Occipital lobe (tissue), 2 donors: Measurements from ENCODE around the gene VILL. TPM values are rescaled to one million over a fixed set of nuclear protein-coding genes. Genes with fewer than 3 reads are reported as not detected.

ENCODE experiments used
- DNase-seq: peaks from one replicate; lab custom pipeline; 2025; lab: John Stamatoyannopoulos, UW
- total RNA-seq: library from RNA; depleted of rRNA; stranded (reverse); fragments of >200 nt; gene quantifications from one replicate; pipeline ENCODE4 v1.2.3, GENCODE V29; 2014

VILL gene
- total RNA-seq, 1 donor from 2014 or later: 13.6 TPM

DNA sequence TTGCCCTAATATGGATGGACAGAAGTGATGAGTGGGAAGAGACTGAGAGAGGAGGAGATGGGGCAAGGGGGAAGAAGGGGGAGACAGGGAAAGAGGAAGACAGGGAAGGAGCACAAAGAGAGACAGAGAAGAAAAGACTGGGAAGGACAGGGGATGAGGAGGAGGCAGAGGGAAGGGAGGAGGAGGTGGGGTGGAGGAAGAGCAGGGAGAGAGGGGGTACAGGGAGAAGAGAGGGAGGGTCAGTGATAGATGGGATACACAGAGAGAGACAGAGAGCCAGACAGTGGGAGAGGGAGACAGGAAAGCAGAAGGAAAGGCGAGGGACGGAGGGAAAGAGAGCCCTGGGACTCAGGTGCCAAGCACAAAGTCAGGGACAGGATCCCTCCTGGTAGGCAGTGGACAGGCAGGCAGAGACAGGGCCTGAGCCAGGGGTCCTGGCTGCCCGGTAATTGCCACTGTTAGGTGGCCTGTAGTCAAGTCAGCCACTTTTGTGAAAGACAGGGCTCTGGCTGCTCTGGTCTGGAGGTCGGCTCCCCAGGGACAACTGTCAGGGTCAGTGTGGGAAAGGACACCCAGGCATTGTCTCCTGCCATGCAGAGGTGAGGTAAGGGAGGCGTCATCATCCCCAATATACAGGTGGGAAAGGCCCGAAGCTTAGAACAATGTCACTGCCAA, 9.8 kb downstream of the VILL start:
- no peak for DNase-seq

DNA sequence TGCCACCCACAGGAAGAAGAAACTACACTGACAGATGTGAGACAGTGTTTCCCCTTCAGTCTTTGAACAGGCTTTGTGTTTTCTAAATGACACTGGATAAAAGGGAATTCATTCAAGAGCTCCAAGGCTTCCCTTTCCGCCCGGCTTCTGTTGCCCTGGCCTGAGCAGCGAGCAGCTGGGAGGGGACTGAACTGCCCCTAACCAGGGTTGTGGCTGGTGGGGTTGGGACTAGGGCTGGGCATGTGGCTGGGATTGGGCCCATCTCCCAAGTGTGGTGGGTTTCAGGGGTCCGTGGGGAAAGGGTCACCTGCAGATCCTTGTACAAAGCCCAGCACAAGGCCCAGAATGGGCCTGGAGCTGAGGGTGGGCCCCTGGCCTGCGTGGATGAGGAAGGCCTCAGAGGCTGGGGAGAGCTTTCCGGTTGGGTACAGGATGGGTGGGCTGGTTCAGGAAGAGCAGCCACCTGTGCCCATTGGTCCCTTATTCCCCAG, 10.4 kb downstream of the VILL start:
- DNase-seq: no peak

DNA sequence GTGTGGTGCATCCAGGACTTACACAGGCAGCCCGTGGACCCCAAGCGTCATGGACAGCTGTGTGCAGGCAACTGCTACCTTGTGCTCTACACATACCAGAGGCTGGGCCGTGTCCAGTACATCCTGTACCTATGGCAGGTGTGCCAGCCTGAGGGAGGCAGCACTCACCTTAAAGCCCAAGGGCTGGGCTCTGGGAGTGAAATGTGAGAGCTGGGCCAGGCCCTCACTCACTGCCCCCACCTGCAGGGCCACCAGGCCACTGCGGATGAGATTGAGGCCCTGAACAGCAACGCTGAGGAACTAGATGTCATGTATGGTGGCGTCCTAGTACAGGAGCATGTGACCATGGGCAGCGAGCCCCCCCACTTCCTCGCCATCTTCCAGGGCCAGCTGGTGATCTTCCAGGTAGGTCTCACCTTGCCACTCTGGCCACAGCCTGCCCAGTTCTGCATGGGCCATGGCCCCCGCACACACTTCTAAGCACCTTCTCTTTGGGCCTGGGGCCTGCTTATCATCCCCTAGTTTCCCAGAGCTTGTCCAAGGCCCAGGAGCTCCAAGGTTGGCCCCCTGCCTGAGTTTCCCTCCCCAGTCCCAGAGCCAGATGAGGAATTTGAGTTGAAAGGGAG, 11.0 kb downstream of the VILL start:
- DNase-seq: no peak

DNA sequence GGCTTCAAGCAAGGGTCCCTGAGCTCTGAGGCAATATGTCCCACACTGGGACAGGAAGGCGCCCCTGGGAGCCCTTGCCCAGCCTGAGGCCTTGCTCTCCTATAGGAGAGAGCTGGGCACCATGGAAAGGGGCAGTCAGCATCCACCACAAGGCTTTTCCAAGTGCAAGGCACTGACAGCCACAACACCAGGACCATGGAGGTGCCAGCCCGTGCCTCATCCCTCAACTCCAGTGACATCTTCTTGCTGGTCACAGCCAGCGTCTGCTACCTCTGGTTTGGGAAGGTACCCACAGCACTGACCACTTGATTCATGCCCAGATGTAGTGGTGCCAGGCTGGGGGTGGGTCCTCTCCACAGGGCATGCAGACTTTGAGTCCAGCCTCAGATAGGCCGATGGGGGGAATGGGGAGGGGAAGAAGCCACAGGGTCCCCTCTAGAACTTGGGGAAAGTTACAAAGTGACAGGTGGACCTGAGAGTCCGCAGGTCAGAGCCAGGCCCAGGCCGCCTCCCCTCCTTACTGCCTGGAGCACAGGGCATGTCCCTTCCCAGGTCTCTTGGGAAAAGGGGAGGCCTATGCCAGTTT, 11.8 kb downstream of the VILL start:
- no peak for DNase-seq

DNA sequence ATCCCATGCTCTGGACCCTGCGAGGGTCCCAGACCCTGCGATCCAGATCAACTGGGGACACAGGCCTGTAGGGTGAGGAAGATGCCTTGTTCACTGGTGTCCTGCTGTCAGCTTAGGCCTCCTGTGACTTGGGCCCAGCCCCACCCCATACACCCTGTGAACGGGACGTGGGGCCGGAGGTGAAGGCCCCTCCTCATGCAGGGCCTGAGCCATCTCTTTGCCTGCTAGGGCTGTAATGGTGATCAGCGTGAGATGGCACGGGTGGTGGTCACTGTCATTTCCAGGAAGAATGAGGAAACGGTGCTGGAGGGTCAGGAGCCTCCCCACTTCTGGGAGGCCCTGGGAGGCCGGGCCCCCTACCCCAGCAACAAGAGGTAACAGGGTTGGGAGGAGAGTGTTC, 12.4 kb downstream of the VILL start:
- DNase-seq: no peak

DNA sequence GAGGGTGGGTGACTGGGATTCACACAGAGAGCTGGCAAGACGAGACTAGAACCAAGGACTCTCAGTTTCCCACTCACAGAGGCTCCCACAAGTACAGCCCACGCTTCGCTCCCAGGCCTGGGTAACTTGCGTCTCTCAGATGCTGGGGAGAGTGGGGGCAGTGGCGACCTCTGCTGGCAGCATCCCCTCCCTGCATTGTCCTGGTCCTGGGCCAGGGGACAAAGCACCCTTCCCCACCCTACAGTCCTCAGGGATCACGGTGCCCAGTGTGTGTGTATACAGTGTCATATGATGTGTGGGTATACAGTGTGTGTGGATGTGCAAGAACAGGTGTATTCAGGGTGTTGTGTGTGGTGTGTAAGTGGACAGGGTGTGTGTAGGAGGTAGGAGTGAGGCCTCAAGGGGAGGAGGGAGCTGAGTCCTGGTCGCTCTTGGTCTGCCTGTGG, 12.8 kb downstream of the VILL start:
- peak; percentile 50 for DNase-seq

DNA sequence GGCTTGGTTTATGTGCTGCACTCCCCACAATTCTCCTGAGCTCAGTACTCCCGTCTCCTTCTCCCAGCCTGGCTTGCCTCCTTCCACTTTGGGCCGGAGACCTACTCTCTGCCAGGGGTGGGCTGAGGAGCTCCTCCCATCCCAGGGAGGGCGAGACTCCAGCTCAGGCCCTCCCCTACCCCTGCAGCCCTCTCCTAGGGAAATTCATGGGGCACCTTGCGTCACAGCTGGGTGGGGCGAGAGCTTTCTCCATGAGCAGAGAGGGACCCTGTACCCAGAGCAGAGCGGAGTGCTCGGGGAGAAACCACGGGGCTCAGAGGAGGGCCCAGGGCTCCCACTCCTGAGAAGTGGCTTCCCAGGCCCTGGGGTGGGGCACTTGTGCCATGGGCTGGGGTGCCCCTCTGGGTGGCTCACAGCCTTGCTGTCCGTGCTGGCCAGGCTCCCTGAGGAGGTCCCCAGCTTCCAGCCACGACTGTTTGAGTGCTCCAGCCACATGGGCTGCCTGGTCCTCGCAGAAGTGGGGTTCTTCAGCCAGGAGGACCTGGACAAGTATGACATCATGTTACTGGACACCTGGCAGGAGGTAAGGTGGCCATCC, 13.3 kb downstream of the VILL start:
- DNase-seq: no peak

DNA sequence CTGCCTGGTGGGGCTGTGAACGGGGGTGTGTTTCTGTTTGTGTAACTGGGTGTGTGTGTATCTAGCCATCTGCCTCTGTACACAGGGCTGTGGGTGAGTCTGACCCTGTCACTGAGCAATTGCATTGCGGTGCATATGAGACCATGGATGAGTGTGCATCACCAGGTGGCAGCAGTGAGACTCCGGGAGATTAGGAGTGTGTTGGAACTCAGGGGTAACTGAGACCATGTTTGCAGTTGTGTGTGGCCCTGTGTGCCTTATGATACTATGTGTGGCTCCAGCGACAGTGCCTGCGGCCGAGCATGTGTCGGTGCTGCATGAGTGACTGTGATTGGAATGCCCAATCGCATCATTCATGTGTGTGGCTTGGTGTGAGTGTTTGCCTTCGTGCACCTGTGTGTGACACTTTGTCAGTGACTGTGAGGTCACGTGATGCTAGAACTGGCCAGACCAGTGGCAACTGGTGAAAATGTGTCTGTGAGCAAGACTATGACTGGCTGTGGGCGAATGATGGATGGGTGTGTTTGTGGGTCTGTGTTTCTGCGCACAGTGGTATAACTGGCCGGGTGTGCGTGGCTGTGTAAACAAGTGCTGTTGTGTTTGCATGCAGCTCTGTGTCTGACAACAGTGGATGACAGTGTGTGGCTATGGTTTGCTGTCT, 14.0 kb downstream of the VILL start:
- DNase-seq: peak; percentile 69

DNA sequence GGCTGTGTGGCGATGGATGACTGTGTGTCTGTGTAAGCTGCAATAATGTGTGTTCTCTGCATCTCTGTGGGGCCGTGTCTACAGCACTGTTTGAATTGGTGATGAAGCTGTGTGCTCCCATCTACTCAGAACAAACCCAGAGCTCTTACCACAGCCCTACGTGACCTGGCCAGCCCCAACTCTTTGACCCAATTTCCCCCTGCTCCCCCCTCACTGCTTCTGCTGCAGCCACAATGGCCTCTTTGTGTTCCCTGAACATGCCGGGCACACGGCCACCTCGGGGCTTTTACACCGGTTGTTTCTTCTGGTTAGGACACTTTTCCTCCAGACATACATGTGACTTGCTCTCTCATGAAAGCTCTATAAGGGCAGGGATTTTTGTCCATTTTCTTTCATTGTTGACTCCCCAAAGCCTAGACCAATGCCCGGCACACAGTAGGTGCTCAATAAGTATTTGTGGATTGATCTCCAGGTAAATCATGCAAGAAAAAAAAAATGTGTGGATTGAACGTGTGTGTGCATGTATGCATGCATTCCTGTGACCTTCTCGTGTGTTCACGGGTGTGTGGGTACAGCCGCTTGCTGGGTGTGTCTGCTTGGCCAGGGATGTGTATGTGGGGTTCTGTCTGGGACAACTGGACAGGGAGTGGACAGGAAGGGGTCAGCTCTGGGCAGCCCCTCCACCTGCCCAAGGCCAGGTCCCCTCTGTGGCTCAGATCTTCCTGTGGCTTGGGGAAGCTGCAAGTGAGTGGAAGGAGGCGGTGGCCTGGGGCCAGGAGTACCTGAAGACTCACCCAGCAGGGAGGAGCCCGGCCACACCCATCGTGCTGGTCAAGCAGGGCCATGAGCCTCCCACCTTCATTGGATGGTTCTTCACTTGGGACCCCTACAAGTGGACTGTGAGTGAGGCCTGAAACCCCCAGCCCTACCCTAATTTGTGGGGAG, 14.8 kb downstream of the VILL start:
- peak; percentile 82 for DNase-seq

- no peak for DNase-seq
Measured at GRCh38 chr3:38006031-38006430, 15.4 kb downstream of the VILL start.

DNA sequence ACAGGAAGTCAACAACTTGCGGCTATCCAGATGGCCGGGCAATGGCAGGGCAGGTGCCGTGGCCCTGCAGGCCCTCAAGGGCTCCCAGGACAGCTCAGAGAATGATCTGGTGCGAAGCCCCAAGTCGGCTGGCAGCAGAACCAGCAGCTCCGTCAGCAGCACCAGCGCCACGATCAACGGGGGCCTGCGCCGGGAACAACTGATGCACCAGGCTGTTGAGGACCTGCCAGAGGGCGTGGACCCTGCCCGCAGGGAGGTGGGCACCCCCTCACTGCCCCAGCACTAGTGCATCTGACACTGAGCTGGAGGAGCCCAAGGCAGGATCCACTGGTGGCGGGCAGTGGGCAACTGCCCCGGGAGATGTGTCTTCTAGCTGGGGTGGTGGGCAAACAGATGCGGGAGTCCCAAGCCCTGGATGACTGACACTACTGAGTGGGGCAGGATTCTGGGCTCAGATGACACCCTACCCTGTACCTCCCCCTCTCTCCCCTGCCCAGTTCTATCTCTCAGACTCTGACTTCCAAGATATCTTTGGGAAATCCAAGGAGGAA, 15.9 kb downstream of the VILL start:
- no peak for DNase-seq

DNA sequence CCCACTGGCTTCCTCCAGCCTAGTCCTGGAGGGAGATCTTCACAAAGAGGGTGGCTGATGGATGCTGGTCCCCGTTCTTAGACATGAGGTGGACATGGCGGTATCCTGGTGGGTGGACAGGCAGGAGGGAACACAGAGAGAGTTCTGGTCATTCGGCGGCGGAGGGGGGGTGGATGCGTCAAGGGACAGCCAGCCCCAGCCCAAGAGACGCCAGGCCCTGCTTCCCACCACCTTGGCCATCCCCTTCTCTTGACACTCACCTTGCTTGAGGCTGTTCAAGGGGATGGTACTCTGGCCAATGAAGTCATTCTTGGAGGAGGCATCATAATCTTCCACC, 17.1 kb downstream of the VILL start:
- DNase-seq: no peak

DNA sequence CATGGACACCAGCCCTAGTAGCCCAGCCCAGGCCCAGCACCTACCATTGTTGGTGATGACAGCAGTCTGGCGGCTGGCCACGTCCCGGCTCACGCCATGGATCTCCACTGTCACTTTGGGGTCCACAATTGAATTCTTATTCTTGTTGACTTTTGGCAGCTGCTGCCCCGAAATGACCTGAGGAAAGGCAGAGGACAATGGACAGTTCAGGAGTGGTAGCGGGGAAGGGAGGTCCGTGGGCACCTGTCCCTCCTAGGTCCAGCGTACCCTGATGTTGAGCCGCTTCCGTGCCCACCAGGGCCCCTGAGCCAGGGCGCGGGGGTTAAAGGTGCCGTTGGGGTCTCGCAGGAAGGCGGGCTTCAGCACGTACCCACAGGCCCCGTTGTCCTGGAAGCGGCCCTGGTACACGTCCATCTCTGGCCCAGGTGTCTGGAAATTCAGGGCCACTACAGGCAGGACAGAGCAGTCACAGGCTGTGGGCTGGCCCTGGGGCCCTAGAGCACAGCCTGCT, 17.7 kb downstream of the VILL start:
- no peak for DNase-seq

GRCh38 chr3:38008971-38009580, 18.5 kb downstream of the VILL start:
- no peak for DNase-seq

GRCh38 chr3:38009807-38010591, 19.4 kb downstream of the VILL start:
- DNase-seq: no peak

DNA sequence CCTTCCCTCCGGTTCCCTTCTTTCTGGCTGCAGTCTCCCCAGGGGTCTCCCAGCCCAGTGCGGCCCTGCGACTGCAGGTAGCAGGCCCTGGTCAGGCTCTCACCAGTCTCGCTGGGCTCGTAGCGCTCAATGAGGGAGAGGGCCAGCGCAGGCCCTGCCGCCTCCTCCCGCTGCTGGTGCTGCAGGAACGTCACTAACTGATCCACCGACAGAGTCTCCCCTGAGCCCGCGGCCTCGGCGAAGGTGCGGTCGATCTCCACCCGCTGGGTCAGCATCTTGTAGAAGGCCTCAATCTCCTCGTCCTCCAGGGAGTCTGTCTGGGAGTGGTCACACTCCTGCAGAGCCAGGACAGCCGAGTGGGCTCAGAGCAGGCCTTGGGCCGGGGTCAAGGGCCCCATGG, 20.5 kb downstream of the VILL start:
- no peak for DNase-seq

GRCh38 chr3:38015485-38015884, 24.9 kb downstream of the VILL start:
- DNase-seq: no peak

- no peak for DNase-seq
Measured at GRCh38 chr3:38015984-38016383, 25.4 kb downstream of the VILL start.

DNA sequence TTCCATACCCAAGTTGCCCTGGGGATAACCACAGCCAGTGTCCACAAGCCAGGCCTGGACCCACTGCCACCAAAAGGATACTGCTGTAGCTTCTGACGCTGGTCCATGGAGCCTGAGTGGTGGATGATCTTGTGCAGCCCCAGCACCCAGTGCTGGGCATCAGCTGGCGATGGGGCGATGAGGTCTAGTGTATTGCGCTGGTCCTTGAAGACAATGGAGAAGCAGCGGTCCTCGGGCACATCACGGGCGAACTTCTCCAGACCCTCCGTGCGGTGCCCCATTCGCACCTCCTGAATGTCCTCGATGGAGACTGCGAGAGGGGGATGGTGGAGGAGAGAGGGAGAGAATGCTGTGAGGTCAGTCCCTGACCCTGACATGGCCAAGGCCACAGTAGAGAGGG, 25.8 kb downstream of the VILL start:
- no peak for DNase-seq
